GM12878 (cell line): ENCODE measurements around the gene PARP4. TPM values are rescaled to one million over a fixed set of nuclear protein-coding genes. Genes with fewer than 3 reads are reported as not detected.

Experiments used
- CBX3 ChIP-seq: fragments of 200-600 bp; sonication (generic); IDR thresholded peaks from 2 replicates; pipeline ENCODE4 v1.6.1; 2016; ENCODE audit warnings: low read depth, borderline replicate concordance
- CHD2 ChIP-seq: IDR thresholded peaks from 2 replicates; pipeline ENCODE4 v1.6.1; 2011; ENCODE audit warnings: low read depth, low read length, improper control_type of control experiment, borderline replicate concordance
- EGR1 ChIP-seq, 2 experiments: IDR thresholded peaks; 1 replicate in 1 of 2; 2 replicates in 1 of 2; pipeline ENCODE4 v1.6.1; 2011 to 2012; ENCODE audit warnings: low read depth in 2 of 2, low read length in 2 of 2, borderline replicate concordance in 1 of 2, mild to moderate bottlenecking in 1 of 2, moderate library complexity in 1 of 2
- EP300 ChIP-seq, 2 experiments: fragments of 150-350 bp in 1 of 2; IDR thresholded peaks; 2 replicates each; pipeline ENCODE4 v1.6.1; 2011 to 2012; ENCODE audit warnings: low read depth in 2 of 2, low read length in 2 of 2, borderline replicate concordance in 1 of 2, improper control_type of control experiment in 1 of 2, inconsistent platforms in 1 of 2; ENCODE audit not compliant: control insufficient read depth in 1 of 2
- GABPA ChIP-seq: IDR thresholded peaks from 2 replicates; pipeline ENCODE4 v1.6.1; 2014; ENCODE audit warnings: antibody characterized with exemption, low read depth, mild to moderate bottlenecking, inconsistent platforms
- KDM1A ChIP-seq: fragments of 200-600 bp; sonication (generic); IDR thresholded peaks from 2 replicates; pipeline ENCODE4 v1.6.1; 2016; ENCODE audit warnings: borderline replicate concordance
- MTA2 ChIP-seq: fragments of 450-650 bp; IDR thresholded peaks from 2 replicates; pipeline ENCODE4 v1.6.1; 2016; ENCODE audit warnings: low read depth, mild to moderate bottlenecking, moderate library complexity
- YY1 ChIP-seq: IDR thresholded peaks from 2 replicates; pipeline ENCODE4 v1.6.1; 2011; ENCODE audit warnings: low read depth, mild to moderate bottlenecking, low read length
- ZNF217 ChIP-seq: fragments of 450-650 bp; IDR thresholded peaks from 2 replicates; pipeline ENCODE4 v1.6.1; 2017; ENCODE audit warnings: antibody characterized with exemption, mild to moderate bottlenecking
- polyA plus RNA-seq, 11 experiments: library from polyadenylated mRNA; depleted of rRNA in 4 of 11; unstranded in 6 of 11; stranded (reverse) in 5 of 11; fragments of >200 nt; fragmentation: Nextera tagmentation in 4 of 11; fragmentation: Illumina TruSeq in 1 of 11; extraction: Ambion mirVana in 4 of 11; extraction: Trizol in 1 of 11; gene quantifications; 1 replicate in 1 of 11; 2 replicates in 10 of 11; pipeline versions ENCODE4 v1.2.1 to v1.2.3, GENCODE V29; 2011 to 2016; ENCODE audit warnings: inconsistent platforms in 2 of 11, missing spikeins in 2 of 11, low read depth in 1 of 11
- total RNA-seq, 4 experiments: library from RNA; depleted of rRNA in 3 of 4; stranded (reverse); fragments of >200 nt in 3 of 4; fragmentation: Illumina TruSeq in 1 of 4; extraction: Trizol in 1 of 4; gene quantifications; 2 replicates each; pipeline versions ENCODE4 v1.2.1 to v1.2.3, GENCODE V29; 2013 to 2021
- TF ChIP-seq, protein P1 (sequence below): fragments of 450-650 bp; IDR thresholded peaks from 2 replicates; pipeline ENCODE4 v1.6.1; 2017; ENCODE audit warnings: mild to moderate bottlenecking, moderate library complexity
- TF ChIP-seq, protein P2 (sequence below): fragments of 150-350 bp; IDR thresholded peaks from 2 replicates; pipeline ENCODE4 v1.6.1; 2014; ENCODE audit warnings: mild to moderate bottlenecking, low read depth, low read length

The PARP4 gene
- total and polyA plus RNA-seq, 10 of the 15 experiments (the other 5 are each of a cell fraction or from before 2014, with no cell fraction given): 12.8 to 52.6 (median 46.1) TPM

DNA sequence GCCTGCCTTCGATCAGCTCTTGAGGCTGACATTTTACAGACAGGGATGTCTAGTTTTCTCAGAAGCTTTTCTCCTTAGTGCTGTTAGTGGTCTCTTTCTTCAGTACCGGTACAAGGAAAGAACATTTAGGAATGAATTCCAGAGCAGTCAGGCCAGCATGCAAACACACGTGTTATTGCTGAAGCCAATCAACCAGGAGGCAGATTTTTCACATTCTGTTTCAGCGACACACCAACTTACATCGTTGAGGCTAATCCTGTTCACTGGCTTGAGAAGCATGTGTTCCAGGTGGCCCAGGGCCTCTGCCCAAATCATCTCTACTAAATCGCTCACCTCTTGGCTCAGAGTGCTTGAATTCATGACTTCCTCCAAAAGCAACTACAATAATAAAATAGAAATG, 19.2 kb downstream of the PARP4 start (continued):
- no peak for TF ChIP-seq GABPA
- no peak for TF ChIP-seq KDM1A
- no peak for TF ChIP-seq CBX3
- no peak for TF ChIP-seq ZNF217
- no peak for TF ChIP-seq EP300 (IDR thresholded peaks at IDR 0.05; ENCODE audit: borderline replicate concordance in 1 of 2, control insufficient read depth in 1 of 2, low read depth in 2 of 2, low read length in 2 of 2)
- no peak for TF ChIP-seq EGR1 (IDR thresholded peaks at IDR 0.05; ENCODE audit: borderline replicate concordance in 1 of 2, low read depth in 2 of 2, low read length in 2 of 2)
- no peak for TF ChIP-seq MTA2
- TF ChIP-seq, protein P1, sequence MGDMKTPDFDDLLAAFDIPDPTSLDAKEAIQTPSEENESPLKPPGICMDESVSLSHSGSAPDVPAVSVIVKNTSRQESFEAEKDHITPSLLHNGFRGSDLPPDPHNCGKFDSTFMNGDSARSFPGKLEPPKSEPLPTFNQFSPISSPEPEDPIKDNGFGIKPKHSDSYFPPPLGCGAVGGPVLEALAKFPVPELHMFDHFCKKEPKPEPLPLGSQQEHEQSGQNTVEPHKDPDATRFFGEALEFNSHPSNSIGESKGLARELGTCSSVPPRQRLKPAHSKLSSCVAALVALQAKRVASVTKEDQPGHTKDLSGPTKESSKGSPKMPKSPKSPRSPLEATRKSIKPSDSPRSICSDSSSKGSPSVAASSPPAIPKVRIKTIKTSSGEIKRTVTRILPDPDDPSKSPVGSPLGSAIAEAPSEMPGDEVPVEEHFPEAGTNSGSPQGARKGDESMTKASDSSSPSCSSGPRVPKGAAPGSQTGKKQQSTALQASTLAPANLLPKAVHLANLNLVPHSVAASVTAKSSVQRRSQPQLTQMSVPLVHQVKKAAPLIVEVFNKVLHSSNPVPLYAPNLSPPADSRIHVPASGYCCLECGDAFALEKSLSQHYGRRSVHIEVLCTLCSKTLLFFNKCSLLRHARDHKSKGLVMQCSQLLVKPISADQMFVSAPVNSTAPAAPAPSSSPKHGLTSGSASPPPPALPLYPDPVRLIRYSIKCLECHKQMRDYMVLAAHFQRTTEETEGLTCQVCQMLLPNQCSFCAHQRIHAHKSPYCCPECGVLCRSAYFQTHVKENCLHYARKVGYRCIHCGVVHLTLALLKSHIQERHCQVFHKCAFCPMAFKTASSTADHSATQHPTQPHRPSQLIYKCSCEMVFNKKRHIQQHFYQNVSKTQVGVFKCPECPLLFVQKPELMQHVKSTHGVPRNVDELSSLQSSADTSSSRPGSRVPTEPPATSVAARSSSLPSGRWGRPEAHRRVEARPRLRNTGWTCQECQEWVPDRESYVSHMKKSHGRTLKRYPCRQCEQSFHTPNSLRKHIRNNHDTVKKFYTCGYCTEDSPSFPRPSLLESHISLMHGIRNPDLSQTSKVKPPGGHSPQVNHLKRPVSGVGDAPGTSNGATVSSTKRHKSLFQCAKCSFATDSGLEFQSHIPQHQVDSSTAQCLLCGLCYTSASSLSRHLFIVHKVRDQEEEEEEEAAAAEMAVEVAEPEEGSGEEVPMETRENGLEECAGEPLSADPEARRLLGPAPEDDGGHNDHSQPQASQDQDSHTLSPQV: no peak
- TF ChIP-seq, protein P2, sequence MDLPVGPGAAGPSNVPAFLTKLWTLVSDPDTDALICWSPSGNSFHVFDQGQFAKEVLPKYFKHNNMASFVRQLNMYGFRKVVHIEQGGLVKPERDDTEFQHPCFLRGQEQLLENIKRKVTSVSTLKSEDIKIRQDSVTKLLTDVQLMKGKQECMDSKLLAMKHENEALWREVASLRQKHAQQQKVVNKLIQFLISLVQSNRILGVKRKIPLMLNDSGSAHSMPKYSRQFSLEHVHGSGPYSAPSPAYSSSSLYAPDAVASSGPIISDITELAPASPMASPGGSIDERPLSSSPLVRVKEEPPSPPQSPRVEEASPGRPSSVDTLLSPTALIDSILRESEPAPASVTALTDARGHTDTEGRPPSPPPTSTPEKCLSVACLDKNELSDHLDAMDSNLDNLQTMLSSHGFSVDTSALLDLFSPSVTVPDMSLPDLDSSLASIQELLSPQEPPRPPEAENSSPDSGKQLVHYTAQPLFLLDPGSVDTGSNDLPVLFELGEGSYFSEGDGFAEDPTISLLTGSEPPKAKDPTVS: no peak
- no peak for TF ChIP-seq CHD2
- no peak for TF ChIP-seq YY1
